ENCODE measurements around the gene C13orf42.

Gene C13orf42

GRCh38 chr13:51111174-51111573 lies at the start of gene C13orf42:
TSS of gene C13orf42 (minus strand) at chr13:51111274. CDS start at chr13:51111209, 65 bp downstream.
- DNase-seq, result no peak

- no peak for DNase-seq
Measured at GRCh38 chr13:51158880-51159518, 47.9 kb upstream of the C13orf42 start.

GRCh38 chr13:51158365-51158764 lies 47.3 kb upstream of the C13orf42 start:
- DNase-seq, result no peak

- no peak for DNase-seq
Measured at GRCh38 chr13:51156648-51157047, 45.6 kb upstream of the C13orf42 start.

- no peak for DNase-seq
Measured at GRCh38 chr13:51155776-51156515, 44.9 kb upstream of the C13orf42 start.

GRCh38 chr13:51155161-51155560 lies 44.1 kb upstream of the C13orf42 start:
- no peak for DNase-seq

- DNase-seq, result peak; percentile 17 to 29
Measured at GRCh38 chr13:51154029-51154555, 43.0 kb upstream of the C13orf42 start.

- no peak for DNase-seq
Measured at GRCh38 chr13:51153527-51153926, 42.5 kb upstream of the C13orf42 start.

GRCh38 chr13:51152701-51153100 lies 41.6 kb upstream of the C13orf42 start:
- no peak for DNase-seq

- no peak for DNase-seq
Measured at GRCh38 chr13:51151463-51151862, 40.4 kb upstream of the C13orf42 start.

GRCh38 chr13:51148952-51149573 lies 38.0 kb upstream of the C13orf42 start:
- no peak for DNase-seq

GRCh38 chr13:51148223-51148951 lies 37.3 kb upstream of the C13orf42 start:
- no peak for DNase-seq

GRCh38 chr13:51147732-51148131 lies 36.7 kb upstream of the C13orf42 start:
- no peak for DNase-seq

- no peak for DNase-seq
Measured at GRCh38 chr13:51146667-51147066, 35.6 kb upstream of the C13orf42 start.

GRCh38 chr13:51137250-51137649 lies 26.2 kb upstream of the C13orf42 start:
- DNase-seq, result no peak

GRCh38 chr13:51136276-51136980 lies 25.4 kb upstream of the C13orf42 start:
- DNase-seq, result no peak

- no peak for DNase-seq
Measured at GRCh38 chr13:51134763-51135365, 23.8 kb upstream of the C13orf42 start.

- DNase-seq, result no peak
Measured at GRCh38 chr13:51130348-51130747, 19.3 kb upstream of the C13orf42 start.

- peak; percentile 50 to 58 for DNase-seq
Measured at GRCh38 chr13:51125495-51126226, 14.6 kb upstream of the C13orf42 start.

GRCh38 chr13:51122868-51123566 lies 11.9 kb upstream of the C13orf42 start:
- peak; percentile 17 to 34 for DNase-seq

GRCh38 chr13:51120873-51121272 lies 9.8 kb upstream of the C13orf42 start:
- DNase-seq, result peak; percentile 27 to 46

Data from activated CD4-positive, alpha-beta T cell treated with anti-CD3 and anti-CD28 coated beads, Interleukin-2, amount 50 U/mL, for 48 hours (primary cell).